Hematopoietic multipotent progenitor cell treated with erythropoietin and hydrocortisone succinate and interleukin-3 and kit ligand, for 6 days (in vitro differentiated cells): ENCODE data around the gene TBC1D10B.

Source experiments
- DNase-seq: peaks from one replicate; pipeline ENCODE4 v3.0.0-alpha.2; 2015

The TBC1D10B gene, protein sequence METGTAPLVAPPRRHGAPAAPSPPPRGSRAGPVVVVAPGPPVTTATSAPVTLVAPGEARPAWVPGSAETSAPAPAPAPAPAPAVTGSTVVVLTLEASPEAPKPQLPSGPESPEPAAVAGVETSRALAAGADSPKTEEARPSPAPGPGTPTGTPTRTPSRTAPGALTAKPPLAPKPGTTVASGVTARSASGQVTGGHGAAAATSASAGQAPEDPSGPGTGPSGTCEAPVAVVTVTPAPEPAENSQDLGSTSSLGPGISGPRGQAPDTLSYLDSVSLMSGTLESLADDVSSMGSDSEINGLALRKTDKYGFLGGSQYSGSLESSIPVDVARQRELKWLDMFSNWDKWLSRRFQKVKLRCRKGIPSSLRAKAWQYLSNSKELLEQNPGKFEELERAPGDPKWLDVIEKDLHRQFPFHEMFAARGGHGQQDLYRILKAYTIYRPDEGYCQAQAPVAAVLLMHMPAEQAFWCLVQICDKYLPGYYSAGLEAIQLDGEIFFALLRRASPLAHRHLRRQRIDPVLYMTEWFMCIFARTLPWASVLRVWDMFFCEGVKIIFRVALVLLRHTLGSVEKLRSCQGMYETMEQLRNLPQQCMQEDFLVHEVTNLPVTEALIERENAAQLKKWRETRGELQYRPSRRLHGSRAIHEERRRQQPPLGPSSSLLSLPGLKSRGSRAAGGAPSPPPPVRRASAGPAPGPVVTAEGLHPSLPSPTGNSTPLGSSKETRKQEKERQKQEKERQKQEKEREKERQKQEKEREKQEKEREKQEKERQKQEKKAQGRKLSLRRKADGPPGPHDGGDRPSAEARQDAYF

DNA sequence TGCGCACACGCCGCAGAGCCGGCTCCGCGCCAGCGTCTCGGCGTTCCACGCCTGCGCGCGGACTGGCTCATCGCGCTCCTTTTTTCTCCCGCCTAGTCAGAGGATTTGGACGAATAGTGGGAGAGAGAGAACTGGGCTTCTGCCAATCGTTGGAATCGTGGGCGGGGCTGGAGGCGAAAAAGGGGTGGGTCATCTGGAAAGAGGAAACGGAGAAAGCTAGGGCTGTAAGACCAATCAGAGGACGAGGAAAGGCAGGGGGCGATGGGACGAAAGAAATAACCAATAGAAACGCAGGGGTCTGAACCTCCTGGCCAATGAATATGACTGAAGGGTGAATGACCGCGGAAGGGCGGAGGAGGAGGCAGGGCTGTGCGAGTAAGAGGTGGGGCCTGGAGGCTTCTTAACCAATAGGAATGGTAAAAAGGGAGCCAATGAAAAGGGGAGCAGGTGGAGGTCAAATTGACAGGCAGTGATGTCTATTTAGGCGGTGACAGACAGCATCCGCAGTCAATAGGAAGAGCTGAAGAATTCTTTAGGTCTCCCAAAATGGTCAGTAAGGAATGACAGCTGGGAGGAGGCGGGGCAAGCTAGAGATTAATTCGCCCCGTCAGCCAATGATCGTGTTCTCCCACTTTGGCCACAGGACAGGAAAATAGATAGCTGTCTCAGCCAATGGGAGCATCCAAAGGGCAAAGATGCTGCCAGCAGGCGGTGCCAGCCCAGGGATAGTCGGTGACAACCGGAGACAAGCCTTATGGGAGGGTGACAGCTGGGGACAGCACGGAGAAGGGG is at the start of gene TBC1D10B:
Gene TBC1D10B (minus strand): TSS at position 39 of the 792 bp plus-strand sequence. CDS start 311 bp downstream, outside the sequence.
- peak; percentile 100 for DNase-seq

DNA sequence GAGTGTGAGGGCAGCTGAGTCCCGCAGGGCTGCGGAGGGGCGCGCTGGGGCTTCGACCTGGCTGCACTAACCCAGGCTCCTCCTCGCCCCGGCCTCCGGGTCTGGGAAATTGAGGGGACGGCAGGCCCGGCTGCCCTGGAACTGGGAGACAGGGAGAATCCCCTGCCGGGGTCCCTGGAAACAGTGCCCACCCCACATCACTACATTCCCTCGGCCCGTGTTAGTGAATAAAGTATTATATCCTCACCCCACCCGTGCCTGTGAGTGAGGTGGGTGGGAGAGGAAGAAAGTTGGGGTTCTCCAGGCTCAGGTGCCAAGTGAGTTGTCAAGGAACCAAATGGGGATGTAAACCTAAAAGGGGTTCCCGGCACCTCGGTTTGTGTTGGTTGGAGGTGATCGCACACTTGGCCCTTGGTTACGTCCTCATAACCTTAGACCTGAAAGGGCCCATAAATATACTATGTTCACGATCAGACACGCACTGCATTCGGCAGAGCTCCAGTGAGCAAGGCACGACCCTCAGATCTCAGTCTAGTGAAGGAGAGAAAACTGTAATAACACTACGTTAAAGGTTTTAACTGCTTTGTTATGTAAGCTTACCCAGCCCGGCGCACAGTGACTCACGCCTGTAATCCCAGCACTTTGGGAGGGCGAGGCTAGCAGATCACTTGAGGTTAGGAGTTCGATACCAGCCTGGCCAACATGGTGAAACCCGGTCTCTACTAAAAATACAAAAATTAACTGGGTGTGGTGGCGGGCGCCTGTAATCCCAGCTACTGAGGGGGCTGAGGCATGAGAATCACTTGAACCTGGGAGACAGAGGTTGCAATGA is 48.3 kb upstream of the TBC1D10B start:
- DNase-seq: peak; percentile 34

DNA sequence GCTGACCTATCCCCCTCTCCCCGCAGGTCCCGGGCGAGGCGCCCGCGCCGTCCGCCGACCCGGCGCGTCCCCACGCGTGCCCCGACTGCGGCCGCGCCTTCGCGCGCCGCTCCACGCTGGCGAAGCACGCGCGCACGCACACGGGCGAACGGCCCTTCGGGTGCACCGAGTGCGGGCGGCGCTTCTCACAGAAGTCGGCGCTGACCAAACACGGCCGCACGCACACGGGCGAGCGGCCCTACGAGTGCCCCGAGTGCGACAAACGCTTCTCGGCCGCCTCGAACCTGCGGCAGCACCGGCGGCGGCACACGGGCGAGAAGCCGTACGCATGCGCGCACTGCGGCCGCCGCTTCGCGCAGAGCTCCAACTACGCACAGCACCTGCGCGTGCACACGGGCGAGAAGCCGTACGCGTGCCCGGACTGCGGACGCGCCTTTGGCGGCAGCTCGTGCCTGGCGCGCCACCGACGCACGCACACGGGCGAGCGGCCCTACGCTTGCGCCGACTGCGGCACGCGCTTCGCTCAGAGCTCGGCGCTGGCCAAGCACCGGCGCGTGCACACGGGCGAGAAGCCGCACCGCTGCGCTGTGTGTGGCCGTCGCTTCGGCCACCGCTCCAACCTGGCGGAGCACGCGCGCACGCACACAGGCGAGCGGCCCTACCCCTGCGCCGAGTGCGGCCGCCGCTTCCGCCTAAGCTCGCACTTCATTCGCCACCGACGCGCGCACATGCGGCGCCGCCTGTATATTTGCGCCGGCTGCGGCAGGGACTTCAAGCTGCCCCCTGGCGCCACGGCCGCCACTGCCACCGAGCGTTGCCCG is 47.4 kb upstream of the TBC1D10B start:
- DNase-seq: peak; percentile 95

DNA sequence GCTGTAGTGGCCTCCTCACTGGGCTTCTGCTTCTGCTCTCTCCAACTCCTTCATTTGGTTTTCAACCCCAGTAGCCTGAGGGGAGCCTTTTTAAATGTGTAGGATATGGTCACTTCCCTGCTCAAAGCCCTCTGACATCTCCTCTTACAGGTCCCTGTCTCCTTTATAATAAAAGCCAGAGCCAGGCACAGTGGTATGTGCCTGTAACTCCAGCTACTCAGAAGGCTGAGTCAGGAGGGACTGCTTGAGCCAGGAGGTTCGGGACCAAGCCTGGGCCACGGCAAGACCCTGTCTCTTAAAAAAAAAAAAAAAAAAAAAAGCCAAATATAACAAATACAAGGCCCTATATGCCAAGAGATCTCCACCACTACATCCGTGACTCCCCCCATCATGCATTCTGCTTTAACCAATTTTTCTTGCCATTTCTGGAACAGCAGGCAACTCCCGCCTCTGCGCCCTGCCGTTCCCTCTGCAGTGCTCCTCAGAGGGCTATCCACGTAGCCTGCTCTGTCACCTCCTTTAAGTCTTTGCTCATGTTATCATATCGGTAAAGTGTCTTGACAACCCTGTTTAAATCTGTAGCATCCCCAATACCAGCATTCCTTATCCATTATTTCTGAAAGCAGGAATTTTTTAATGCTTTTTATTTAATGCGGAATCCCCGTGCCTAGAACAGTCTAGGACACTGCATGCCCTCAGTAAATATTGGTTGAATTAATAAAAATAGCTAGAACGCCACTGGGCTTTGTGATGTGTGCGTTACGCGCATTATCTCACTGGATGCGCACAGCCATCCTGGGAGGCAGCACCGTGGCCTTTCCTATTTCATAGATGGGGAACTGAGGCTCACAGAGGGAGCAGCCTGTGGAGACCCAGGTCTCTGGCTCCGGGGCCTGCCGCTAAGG is 46.6 kb upstream of the TBC1D10B start:
- DNase-seq: peak; percentile 41

DNA sequence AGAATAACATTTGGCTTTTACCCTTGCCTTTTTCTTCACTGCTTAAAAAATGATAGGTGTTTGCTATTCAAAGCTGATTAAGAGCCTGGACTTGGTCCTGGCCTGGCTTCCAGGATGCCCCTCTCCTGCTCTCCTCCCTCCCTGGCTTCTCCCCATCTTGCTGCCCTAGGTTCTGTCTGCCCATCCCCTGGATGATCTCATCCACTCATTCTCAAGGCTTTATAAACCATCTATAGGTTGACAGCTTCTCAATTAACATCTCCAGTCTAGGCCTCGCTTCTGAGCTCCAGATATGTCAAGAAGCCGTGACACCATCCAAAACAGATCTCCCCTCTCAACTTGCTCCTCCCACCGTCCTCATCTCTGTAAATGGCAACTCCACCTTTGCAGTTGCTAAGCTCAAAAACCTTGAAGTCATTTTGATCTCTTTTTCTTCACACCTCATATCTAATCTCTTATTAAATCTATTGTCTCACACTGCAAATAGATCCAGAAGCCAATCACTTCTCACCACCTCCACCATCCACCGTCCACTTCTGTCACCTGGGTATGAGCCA is 45.8 kb upstream of the TBC1D10B start:
- DNase-seq: no peak

DNA sequence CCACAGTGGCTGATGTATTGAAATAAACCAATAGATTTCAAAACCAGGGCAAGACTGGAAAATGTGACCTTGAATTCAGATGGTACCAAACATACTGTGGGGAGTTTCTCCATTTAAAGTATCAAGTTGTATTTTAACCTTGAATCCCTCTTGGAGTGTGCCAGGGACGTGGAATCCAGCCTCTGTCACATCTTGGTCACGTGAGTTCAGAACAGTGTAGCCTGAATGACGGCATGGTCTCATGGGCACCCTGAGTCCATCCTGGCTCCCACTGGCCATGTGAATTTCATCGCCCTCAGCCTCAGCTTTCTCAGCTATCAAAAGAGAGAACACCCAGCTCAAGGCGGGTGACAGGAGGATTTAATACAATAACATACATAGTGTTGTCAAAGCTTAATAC is 43.9 kb upstream of the TBC1D10B start:
- DNase-seq: no peak

DNA sequence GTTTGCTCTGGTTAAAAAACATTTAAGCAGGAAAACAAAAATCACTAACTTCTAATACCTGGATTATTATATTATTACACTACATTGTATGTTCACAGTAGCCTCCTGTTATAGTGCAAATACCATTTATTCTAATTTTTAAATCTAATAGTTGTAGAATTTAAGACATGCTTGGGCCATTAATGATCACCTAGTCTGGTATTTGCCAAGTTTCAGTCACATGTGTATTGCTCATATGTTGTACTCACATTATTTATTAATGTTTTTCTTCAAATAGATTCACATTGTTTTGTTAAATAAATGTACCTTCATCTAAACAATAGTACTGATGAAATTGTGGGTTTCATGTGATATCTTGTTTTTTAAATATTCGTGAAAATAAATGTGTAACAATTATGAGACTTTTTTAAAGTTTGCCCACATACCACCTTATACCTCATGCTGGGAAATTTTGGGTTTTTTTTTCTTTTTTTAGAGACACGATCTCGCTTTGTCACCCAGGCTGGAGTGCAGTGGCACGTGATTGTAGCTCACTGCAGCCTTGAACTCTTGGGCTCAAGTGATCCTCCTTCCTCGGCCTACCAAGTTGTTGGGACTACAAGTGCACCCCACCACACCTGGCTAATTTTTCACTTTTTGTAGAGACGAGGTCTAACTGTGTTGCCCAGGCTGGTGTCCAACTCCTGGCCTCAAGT is 43.0 kb upstream of the TBC1D10B start:
- no peak for DNase-seq

DNA sequence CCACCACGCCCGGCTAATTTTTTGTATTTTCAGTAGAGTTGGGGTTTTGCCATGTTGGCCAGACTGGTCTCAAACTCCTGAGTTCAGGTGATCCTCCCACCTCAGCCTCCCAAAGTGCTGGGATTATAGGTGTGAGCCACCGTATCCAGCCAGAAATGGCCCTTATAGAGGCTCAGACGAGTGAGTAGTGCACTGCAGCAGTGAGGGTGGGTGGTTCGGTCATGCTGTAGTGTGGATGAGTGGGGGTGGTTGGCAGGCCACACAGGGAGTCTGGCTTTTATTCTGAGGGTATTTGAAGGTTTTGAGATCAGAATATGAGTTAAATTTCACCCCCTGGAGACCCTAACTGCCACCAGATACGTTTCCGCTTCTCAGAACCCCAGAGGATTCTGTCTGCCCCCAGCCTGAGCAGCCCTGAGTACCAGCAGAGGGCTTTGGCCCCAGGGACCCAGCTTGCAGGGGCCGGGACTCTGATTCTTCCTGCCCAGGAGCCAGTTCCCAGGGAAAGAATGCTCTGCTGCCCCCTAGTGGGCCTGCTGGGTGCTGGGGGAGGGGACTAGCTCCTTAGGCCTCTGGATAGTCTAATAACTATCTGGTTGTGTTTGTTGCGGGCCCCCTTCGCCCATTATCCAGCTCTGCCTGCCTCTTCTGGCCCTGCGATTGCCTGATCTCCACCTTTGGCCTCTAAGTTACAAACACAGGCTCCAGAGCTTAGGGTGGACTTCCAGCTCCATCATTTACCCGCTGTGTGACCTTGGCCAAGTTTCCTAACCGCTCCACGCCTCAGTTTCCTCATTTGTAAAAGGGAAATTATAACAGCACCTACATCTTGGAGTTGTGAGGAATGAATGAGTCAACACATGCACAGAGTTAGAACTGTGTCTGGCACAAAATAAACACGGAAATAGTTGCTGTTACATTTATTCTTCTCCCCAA is 39.1 kb upstream of the TBC1D10B start:
- DNase-seq: peak; percentile 95

DNA sequence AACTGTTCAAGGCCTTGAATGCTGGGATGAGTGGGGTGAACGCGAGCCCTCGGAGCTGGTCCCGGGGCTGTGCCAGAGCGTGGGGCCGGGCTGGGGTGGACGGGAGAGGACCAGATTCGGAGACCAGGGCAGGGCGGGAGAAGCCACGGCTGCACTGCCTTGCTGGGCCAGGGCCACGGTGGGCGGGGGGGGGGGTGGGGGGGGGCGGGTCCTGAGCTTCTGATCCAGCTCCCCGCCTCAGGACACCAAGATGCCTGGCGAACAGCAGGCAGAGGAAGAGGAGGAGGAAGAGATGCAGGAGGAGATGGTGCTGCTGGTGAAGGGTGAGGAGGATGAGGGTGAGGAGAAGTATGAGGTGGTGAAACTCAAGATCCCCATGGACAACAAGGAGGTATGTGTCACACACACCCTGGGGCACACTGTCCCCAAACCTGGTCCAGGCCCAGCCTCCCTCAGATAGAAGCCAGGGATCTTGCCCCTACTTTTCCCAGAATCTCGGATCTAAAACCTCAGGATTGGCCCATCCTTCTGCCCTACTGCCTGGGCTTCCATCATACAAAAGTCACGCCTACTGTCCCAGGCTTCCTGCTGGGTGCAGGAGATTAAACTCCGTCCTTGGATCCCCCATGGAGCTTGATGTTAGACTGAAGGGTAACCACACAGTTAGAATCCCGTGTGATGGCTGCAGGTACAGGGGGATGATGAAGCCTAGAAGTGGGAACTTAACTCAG is 37.7 kb upstream of the TBC1D10B start:
- no peak for DNase-seq

DNA sequence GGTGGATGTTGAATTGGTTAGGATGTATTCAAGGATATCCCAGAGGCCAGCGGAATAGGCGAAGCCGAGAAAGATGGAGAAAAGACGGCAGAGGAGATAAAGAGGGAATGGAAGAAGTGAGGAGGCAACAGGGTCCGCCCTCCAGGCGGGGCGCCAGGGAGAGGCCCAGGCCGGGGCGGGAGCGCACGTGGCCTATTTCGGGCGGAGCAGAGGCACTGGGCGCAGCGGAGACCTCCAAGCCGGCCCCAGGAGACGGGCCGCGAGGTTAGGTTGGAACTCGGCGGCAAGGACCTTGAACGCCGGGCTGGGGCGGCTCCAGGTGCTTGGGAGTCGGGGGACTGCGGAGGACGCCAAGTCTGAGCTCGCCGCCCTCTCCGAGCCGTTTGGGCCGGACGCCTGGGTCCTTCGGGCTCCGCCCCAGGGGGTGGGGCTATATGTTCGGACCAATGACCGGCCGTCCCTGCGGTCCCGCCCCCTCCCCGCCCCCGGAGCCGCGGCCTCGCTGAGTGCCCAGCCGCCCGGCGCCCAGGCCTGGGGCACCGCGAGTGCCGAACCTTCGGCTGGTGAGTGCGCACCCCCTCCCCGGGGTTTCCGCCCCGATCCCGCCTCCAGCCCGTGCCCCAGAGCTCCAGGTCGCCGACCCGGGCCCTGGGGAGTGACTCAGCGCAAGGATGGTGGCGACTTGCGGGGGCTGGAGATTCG is 37.0 kb upstream of the TBC1D10B start, which contains the start of gene ZNF771:
Gene ZNF771 (plus strand): TSS at position 505 of the 702 bp plus-strand sequence. CDS start 448 bp downstream, outside the sequence.
- peak; percentile 96 for DNase-seq

DNA sequence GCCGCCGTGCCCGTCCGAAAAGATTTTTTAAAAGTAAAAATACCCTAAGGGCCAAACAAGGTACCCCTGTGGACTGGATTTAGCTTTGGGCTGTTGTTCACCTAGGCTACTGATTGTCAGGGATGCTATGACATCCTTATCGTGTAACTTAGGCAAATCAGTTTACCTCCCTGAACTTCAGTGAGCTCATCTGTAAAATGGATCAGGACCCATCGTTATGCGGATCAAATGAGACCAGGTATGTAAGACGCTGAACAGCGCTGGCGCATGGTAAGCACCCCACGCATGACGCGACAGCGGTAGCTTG is 36.5 kb upstream of the TBC1D10B start:
- DNase-seq: no peak

DNA sequence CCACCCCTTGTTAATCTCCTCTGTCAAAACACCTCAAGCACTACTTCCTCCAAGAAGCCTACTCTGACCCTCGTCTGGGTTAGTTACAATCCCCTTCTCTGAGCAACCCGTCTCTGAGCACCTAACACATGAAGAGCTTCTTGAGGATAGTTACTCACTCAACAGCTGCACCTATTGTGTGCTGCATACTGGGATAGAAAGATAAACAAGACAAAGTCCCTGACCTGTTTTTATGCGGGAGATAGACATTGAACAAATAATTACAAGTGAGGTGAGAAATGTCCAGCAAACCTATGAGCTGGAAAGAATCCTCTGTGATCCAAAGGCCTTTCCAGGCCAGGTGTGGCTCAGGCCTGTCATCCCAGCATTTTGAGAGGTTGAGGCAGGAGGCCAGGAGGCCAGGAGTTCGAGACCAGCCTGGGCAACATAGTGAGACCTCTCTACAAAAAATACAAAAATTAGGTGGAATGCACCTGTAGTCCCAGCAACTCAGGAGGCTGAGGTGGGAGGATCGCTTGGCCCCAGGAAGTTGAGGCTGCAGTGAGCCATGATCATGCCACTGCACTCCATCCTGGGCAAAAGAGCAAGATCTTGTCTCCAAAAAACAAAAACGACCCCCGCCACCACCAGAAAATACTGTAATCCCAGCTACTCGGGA is 31.6 kb upstream of the TBC1D10B start:
- no peak for DNase-seq

DNA sequence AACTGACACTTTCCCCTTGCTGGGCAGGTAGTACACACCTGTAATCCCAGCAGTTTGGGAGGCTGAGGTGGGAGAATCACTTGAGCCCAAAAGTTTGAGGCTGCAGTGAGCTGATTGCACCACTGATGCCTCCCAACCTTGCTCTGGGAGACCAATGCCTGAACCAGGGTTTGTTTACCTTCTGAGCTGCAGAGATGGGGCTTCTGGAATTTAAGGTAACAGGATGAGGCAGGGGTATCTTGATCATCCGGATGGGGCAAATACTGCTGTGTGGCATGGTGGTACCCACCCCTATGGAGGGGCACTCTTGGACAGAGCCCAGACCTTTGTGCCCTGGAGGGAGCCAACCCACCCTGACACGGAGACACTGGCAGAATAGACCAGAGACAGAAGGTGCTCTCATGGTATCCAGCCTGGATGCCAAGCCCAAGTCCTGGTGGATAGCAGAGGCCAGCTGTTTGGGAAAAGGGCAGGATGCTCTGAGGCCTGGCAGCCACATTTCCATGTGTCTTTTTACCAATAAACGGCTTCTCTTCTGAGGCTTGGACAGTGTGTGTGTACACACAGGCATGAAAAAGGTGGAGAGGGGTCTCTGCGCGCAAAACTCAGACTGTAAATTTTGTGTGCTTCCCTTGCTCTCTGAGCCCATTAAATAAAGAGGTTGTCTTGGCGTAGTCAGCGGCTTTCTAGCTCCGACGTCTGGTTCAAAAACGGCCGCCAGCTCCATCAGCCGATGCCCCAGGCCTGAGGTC is 29.3 kb upstream of the TBC1D10B start:
- no peak for DNase-seq

DNA sequence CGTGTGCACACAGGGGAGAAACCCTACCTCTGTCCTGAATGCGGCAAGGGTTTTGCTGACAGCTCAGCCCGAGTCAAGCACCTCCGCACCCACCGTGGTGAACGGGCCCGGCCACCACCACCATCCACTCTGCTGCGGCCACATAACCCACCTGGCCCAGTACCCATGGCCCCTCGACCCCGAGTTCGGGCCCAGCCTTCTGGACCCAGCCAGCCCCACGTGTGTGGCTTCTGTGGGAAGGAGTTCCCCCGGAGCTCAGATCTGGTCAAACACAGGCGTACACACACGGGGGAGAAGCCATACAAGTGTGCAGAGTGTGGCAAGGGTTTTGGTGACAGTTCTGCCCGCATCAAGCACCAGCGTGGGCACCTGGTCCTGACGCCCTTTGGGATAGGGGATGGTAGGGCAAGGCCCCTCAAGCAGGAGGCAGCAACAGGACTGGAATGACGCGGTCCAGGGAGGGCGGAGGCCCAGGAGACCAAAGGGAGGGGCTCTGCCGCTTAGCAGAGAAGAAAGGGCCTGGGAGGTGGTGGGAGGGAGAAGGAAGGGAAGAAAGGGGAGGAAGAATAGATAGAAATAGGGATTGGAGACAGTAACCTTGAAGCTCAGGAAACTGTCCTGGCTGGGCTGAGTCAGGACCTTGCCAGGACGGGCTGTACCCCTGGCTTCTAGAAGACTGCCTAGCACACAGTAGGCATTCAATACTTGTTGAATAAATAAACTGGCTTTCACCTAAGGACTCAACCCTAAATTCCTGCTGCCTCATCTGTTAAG is 28.6 kb upstream of the TBC1D10B start:
- no peak for DNase-seq
